ENCODE measurements around the gene HEPACAM.

HEPACAM gene

GRCh38 chr11:124955035-124955434 is 19.2 kb upstream of the HEPACAM start:
- DNase-seq (ENCODE audit: insufficient read length) = no peak
- TF ChIP-seq POLR2A (IDR thresholded peaks at IDR 0.05; ENCODE audit: low read depth, low read length) (no peak), POLR2AphosphoS5 (IDR thresholded peaks at IDR 0.05; ENCODE audit: low read depth, low read length) (no peak), TAF1 (IDR thresholded peaks at IDR 0.05; ENCODE audit: borderline replicate concordance, low read depth, low read length) (no peak)
- FAIRE-seq = no peak

GRCh38 chr11:124954590-124954955 is 18.7 kb upstream of the HEPACAM start:
- no peak for FAIRE-seq
- DNase-seq (ENCODE audit: insufficient read length) = no peak

GRCh38 chr11:124953753-124954589 is 18.1 kb upstream of the HEPACAM start, which contains the start of gene CCDC15:
Gene CCDC15 (plus strand): TSS chr11:124954202. CDS start chr11:124954733, 531 bp downstream.
- peak; percentile 100 for FAIRE-seq
- peak; percentile 61 for DNase-seq (ENCODE audit: insufficient read length)
- TF ChIP-seq POLR2AphosphoS5 (IDR thresholded peaks at IDR 0.05; ENCODE audit: low read depth, low read length) (peak; percentile 98), TAF1 (IDR thresholded peaks at IDR 0.05; ENCODE audit: borderline replicate concordance, low read depth, low read length) (peak; percentile 85), POLR2A (IDR thresholded peaks at IDR 0.05; ENCODE audit: low read depth, low read length) (peak; percentile 98)

More at GRCh38 chr11:124954590-124954955, 18.7 kb upstream of the HEPACAM start:
- TF ChIP-seq TAF1 (IDR thresholded peaks at IDR 0.05; ENCODE audit: borderline replicate concordance, low read depth, low read length) = no peak
- no peak for TF ChIP-seq POLR2AphosphoS5 (IDR thresholded peaks at IDR 0.05; ENCODE audit: low read depth, low read length)
- TF ChIP-seq POLR2A (IDR thresholded peaks at IDR 0.05; ENCODE audit: low read depth, low read length) = no peak

- TF ChIP-seq POLR2AphosphoS5 (IDR thresholded peaks at IDR 0.05; ENCODE audit: low read depth, low read length) (no peak), TAF1 (IDR thresholded peaks at IDR 0.05; ENCODE audit: borderline replicate concordance, low read depth, low read length) (no peak), POLR2A (IDR thresholded peaks at IDR 0.05; ENCODE audit: low read depth, low read length) (no peak)
- DNase-seq (ENCODE audit: insufficient read length) = no peak
- no peak for FAIRE-seq
Measured at GRCh38 chr11:124951341-124951740, 15.5 kb upstream of the HEPACAM start.

GRCh38 chr11:124950601-124951330 is 14.9 kb upstream of the HEPACAM start:
- FAIRE-seq (no peak), DNase-seq (ENCODE audit: insufficient read length) (no peak)
- TF ChIP-seq POLR2A (IDR thresholded peaks at IDR 0.05; ENCODE audit: low read depth, low read length) (no peak), POLR2AphosphoS5 (IDR thresholded peaks at IDR 0.05; ENCODE audit: low read depth, low read length) (no peak), TAF1 (IDR thresholded peaks at IDR 0.05; ENCODE audit: borderline replicate concordance, low read depth, low read length) (no peak)

GRCh38 chr11:124946735-124947141 is 10.9 kb upstream of the HEPACAM start:
- no peak for FAIRE-seq
- TF ChIP-seq POLR2A (IDR thresholded peaks at IDR 0.05; ENCODE audit: low read depth, low read length) = no peak
- TF ChIP-seq TAF1 (IDR thresholded peaks at IDR 0.05; ENCODE audit: borderline replicate concordance, low read depth, low read length) = no peak
- no peak for TF ChIP-seq POLR2AphosphoS5 (IDR thresholded peaks at IDR 0.05; ENCODE audit: low read depth, low read length)
- no peak for DNase-seq (ENCODE audit: insufficient read length)

- FAIRE-seq (no peak), DNase-seq (ENCODE audit: insufficient read length) (no peak)
- TF ChIP-seq POLR2AphosphoS5 (IDR thresholded peaks at IDR 0.05; ENCODE audit: low read depth, low read length) (no peak), POLR2A (IDR thresholded peaks at IDR 0.05; ENCODE audit: low read depth, low read length) (no peak), TAF1 (IDR thresholded peaks at IDR 0.05; ENCODE audit: borderline replicate concordance, low read depth, low read length) (no peak)
Measured at GRCh38 chr11:124945826-124946225, 10.0 kb upstream of the HEPACAM start.

GRCh38 chr11:124944565-124944964 is 8.7 kb upstream of the HEPACAM start:
- TF ChIP-seq POLR2A (IDR thresholded peaks at IDR 0.05; ENCODE audit: low read depth, low read length) = no peak
- TF ChIP-seq POLR2AphosphoS5 (IDR thresholded peaks at IDR 0.05; ENCODE audit: low read depth, low read length) = no peak
- no peak for TF ChIP-seq TAF1 (IDR thresholded peaks at IDR 0.05; ENCODE audit: borderline replicate concordance, low read depth, low read length)
- DNase-seq (ENCODE audit: insufficient read length) = no peak
- FAIRE-seq = no peak

- DNase-seq (ENCODE audit: insufficient read length) = no peak
- no peak for TF ChIP-seq POLR2AphosphoS5 (IDR thresholded peaks at IDR 0.05; ENCODE audit: low read depth, low read length)
- TF ChIP-seq TAF1 (IDR thresholded peaks at IDR 0.05; ENCODE audit: borderline replicate concordance, low read depth, low read length) = no peak
- no peak for TF ChIP-seq POLR2A (IDR thresholded peaks at IDR 0.05; ENCODE audit: low read depth, low read length)
- FAIRE-seq = no peak
Measured at GRCh38 chr11:124943741-124944140, 7.9 kb upstream of the HEPACAM start.

- DNase-seq (ENCODE audit: insufficient read length) (no peak), FAIRE-seq (no peak)
- TF ChIP-seq POLR2A (IDR thresholded peaks at IDR 0.05; ENCODE audit: low read depth, low read length) = no peak
- no peak for TF ChIP-seq TAF1 (IDR thresholded peaks at IDR 0.05; ENCODE audit: borderline replicate concordance, low read depth, low read length)
- TF ChIP-seq POLR2AphosphoS5 (IDR thresholded peaks at IDR 0.05; ENCODE audit: low read depth, low read length) = no peak
Measured at GRCh38 chr11:124943254-124943616, 7.4 kb upstream of the HEPACAM start.

- FAIRE-seq (no peak), DNase-seq (ENCODE audit: insufficient read length) (no peak)
- TF ChIP-seq TAF1 (IDR thresholded peaks at IDR 0.05; ENCODE audit: borderline replicate concordance, low read depth, low read length) (no peak), POLR2AphosphoS5 (IDR thresholded peaks at IDR 0.05; ENCODE audit: low read depth, low read length) (no peak), POLR2A (IDR thresholded peaks at IDR 0.05; ENCODE audit: low read depth, low read length) (no peak)
Measured at GRCh38 chr11:124942466-124943253, 6.8 kb upstream of the HEPACAM start.

Data from GM12892 (cell line).